LoVo (cell line): ENCODE results near the gene CTLA4.
"Not testable (repeated sequence)": the region's sequence is repeated elsewhere in the genome, so short reads cannot be mapped to it uniquely, and the experiment has no call there.

ENCODE experiments used
- DNase-seq: peaks from one replicate; pipeline ENCODE4 v3.0.0-alpha.2; 2016; ENCODE audit warnings: low spot score

The CTLA4 gene

DNA sequence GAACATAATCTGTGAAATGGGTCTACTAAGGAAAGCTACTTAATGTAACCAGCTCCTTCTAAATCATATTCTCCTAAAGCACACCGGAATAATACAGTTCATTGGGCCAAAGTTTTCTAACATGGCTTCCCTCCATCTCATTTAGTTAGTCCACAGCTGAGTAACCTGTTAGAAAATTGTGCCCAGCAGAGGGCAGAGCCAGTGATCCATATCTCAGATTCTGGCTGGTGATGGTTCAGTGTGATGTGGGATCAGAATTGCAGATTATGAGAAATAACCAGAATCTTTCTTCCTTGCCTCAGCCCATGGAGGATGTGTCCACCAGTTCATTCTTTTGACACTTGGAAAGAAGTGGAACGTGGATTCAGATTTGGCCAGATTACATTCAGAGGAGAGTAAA, 9.4 kb upstream of the CTLA4 start:
- no peak for DNase-seq

DNA sequence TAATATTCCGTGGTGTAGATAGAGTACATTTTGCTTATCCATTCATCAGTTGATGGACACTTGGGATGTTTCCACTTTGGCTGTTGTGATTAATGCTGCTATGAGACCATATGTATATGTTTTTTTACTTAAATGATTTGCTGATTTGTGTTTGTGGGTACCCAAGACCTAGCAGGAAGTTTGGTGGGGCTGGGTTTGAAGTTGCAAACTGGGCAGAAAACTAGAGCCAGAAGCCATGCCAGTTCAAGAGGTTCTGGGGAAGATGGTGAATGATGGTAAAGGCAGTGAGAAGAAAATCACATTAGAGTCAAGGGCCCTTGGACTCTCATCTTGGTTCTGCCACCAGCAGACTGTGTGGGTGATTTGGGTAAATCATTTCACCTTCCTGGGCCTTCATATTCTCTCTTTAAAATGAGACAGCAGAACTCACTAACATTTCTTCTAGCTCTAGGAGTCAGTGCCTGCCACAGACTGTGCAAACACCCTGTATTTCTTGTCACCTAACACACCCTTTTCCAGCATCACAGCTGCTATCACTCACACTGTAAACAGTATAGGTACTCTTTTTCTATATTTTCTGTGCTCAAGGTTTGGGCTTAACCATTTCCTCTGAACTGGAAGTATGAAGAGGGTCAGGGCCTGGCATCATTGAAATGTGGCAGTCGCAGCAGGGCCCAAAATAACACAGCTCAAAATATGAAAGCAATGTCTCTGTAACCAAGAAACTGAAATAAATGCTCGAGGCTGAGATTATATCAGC, 8.4 kb upstream of the CTLA4 start:
- no peak for DNase-seq

DNA sequence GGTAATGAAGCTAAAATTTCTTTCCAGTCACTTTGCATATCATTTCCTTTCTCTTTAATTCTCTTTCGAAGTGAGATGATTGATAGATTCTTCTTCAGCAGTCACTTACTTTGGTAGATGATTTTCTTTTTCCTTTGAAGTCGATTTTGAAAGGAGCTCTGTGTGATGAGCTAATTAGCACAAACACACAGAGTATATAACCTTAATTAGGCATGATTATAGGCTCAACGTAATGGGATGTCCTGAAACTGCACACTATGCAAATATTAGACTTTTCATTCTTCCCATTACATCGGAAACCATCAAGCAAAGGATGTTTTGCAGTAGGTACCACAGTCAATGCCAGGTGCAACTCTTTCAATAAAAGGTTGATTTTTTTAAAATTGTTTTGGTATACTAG, 6.4 kb upstream of the CTLA4 start:
- no peak for DNase-seq

DNA sequence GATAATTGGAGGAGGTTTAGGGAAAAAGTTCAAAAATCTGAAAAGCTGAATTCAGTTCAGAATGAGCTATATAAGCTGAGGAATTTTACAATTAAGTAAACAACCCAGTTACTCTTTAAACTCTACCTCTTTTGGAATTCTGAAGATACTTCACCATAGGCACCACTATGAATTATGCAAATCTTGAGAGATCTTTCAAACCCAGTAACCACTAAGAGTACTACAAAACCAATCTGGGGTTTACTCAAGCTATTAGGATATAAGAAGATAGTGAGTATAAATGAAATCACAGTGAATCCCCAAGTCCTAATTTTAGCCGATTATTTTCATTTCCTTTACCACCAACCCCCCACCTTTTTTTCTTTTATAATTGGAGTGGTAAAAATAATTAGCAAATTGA, 6.0 kb upstream of the CTLA4 start:
- DNase-seq, result no peak

DNA sequence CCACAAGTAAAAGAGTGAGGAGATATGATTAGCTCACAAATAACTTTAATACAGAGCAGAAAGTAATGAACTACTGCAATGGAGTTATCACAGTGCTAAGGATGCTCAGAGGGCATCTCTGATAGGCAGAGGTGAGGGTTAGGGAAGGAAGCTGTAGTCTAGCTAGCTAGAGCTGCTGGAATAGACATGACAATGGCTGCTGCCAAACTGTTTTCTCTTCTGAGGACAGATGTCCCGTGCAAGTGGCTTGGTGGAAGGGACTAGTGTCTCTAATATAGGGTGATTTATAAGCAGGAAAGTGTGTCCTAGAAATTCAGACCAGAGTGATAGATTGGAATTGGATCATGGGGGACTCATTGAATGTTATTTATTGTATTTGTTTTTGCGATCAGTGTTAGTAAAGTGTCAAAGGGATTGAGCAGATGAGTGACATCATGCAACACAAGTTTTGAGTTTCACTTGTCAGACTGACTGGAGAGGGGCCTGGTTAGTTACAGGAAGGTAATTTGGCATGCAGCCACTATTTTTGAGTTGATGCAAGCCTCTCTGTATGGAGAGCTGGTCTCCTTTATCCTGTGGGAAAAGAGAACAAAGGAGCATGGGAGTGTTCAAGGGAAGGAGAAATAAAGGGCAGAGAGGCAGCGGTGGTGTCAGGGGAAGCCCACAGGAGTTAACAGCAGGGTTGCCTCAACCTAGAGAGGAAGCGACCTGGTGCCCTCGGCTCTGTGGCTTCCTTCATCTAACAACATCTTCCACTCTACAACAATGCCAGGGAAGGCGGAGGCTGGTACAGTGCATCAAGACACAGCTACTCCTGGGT, 1.9 kb downstream of the CTLA4 start:
- DNase-seq, result no peak

DNA sequence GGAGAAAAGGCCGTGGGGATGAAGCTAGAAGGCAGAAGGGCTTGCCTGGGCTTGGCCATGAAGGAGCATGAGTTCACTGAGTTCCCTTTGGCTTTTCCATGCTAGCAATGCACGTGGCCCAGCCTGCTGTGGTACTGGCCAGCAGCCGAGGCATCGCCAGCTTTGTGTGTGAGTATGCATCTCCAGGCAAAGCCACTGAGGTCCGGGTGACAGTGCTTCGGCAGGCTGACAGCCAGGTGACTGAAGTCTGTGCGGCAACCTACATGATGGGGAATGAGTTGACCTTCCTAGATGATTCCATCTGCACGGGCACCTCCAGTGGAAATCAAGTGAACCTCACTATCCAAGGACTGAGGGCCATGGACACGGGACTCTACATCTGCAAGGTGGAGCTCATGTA, 2.9 kb downstream of the CTLA4 start:
- DNase-seq, result no peak

DNA sequence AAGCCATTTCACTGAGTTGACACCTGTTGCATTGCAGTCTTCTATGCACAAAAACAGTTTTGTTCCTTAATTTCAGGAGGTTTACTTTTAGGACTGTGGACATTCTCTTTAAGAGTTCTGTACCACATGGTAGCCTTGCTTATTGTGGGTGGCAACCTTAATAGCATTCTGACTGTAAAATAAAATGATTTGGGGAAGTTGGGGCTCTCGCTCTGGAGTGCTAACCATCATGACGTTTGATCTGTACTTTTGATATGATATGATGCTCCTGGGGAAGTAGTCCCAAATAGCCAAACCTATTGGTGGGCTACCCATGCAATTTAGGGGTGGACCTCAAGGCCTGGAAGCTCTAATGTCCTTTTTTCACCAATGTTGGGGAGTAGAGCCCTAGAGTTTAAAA, 3.4 kb downstream of the CTLA4 start:
- DNase-seq, result no peak

DNA sequence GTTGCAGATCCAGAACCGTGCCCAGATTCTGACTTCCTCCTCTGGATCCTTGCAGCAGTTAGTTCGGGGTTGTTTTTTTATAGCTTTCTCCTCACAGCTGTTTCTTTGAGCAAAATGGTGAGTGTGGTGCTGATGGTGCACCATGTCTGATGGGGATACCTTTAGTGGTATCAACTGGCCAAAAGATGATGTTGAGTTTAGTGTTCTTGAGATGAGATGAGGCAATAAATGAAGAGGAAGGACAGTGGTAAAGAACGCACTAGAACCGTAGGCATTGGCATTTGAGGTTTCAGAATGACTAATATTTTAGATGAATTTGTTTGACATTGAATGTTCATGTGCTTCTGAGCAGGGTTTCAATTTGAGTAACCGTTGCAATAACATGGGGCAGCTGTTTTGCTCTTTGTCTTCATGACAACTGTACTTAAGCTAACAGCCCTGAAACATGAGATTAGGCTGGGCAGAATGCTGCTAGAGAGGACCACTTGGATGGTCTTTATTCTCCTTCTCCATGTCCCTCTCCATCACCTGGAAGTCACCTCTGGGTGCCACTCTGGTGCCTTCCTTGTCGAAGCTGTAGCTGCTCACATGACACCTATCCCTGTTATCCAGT, 3.9 kb downstream of the CTLA4 start:
- no peak for DNase-seq

DNA sequence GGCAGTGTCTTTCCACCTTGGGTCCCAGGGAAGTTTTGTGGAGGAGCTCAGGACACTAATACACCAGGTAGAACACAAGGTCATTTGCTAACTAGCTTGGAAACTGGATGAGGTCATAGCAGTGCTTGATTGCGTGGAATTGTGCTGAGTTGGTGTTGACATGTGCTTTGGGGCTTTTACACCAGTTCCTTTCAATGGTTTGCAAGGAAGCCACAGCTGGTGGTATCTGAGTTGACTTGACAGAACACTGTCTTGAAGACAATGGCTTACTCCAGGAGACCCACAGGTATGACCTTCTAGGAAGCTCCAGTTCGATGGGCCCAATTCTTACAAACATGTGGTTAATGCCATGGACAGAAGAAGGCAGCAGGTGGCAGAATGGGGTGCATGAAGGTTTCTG, 5.9 kb downstream of the CTLA4 start:
- DNase-seq, result no peak

DNA sequence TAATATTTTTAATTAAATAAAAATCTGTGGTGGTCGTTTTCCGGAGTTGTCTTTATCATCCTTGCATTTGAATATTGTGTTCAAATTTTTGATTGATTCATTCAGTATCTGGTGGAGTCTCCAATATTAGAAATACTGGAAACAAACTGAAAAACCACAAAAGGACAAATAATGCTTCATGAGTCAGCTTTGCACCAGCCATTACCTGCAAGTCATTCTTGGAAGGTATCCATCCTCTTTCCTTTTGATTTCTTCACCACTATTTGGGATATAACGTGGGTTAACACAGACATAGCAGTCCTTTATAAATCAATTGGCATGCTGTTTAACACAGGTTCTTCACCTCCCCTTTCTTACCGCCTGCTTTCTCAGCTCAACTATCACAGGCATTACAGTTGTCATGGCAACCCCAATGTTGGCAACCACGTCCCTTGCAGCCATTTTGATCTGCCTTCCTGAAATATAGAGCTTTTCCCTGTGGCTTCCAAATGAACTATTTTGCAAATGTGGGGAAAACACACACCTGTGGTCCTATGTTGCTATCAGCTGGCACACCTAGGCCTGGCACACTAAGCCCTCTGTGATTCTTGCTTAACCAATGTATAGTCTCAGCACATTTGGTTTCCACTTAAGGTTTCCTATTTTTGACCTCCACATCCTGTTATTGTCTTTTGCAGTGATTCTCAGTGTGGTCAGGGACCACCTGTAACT, 6.5 kb downstream of the CTLA4 start:
- DNase-seq, result no peak

DNA sequence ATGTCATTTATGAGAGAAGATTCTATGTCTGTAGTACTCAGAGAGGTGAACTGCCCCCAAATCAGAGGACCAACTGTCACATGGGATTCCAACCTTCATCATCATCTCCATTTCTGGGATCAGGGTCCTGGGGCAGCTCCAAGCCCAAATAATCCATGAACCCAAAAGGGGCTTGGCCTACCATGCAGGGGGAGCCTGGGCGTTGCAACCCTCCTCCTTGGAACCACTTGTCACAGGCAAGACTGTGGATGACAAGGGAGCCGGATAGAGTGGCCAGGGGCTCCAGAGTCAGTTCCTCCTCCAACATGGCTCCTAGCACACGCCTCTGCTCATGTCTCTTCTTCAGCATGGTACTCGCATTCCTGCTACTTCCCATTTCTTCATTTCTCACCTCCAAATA, 7.9 kb downstream of the CTLA4 start:
- DNase-seq, result no peak

DNA sequence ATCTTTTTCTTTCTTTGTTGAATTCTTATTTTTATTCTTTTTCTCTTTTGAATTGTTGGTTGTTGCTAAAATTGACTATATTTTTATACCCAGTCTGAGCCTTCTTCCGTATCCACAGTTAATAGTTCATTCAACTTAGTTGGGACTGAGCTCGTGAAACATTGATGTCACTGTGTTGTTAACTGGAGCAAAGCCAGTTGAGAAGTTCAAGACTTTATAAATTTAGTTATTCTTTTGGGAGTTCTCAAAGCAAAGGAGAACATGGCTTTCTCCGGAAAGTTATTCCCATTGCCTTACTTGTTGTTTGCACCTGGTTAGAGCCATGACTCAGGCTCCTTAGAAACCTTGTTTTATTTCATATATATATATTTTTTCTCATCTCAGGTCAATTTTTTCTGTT, 8.8 kb downstream of the CTLA4 start:
- DNase-seq, result no peak

DNA sequence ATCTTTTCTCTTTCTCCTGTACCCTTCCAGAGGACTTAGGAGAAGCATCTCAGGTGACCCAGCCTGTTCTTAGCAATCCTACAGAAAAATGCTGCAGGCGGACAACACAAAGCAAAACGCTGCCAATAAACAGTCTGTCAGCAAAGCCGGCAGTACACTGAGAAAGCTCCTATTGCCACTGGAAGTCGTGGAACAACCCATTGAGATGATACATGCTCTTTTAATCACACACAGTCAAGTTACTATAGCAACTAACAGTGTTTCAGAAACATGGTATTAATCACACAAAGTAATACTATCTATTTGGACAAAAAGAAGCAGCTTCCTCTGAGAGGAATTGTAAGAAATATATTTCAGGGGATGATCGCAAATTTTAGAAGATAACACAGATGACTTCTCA, 10.5 kb downstream of the CTLA4 start:
- no peak for DNase-seq

DNA sequence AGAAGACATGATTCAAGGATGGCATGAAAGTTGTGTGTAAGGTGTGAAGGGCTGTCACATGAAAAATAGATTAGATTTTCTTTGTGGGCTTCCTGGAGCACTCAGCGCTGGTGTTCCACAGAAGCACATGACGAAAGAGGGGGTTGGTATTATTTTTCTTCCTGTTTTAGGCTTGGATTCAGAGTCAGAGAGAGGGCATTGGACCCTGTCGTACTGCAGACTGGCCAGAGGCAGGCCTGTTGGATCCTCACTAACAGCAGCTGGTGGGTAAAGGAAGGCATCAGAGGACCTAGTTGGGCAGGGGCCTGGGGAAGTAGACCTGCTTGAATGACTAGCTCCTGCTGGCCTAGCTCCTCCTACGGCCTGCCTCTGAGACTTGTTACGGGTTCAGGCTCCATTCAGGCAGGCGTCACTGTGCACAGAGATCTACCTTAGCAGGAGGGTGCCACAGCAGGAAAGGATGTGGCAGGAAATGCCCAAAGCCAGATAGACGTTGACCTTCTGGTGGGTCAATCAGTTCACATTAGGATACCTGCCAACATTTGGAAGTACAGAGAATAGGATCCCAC, 13.1 kb downstream of the CTLA4 start:
- no peak for DNase-seq

DNA sequence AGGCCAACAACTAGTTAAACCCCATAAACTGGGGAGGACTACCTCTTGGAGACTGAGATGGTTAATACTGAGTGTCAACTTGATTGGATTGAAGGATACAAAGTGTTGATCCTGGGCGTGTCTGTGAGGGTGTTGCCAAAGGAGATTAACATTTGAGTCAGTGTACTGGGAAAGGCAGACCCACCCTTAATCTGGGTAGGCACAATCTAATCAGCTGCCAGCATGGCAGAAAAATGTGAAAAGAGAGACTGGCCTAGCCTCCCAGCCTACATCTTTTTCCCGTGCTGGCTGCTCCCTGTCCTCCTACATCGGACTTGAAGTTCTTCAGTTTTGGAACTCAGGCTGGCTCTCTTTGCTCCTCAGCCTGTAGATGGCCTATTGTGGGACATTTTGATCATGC, 13.6 kb downstream of the CTLA4 start:
- not testable (repeated sequence) for DNase-seq

DNA sequence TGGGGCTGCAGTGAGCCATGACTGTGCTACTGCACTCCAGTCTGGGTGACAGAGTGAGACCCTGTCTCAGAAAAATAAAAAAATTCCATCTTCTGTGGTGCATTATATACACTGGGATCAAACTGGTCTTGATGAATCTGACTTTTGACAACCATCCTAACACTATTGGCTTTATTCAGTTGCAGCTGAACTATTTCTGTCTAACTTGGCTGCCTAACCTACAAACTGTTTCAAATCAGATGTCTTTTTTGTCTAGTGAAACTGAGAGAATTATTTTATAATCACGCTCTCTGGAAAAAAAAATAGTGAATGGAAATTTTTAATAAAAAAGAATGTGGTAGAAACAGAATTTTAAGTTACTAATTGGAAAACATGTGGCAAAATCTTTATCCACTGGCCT, 15.0 kb downstream of the CTLA4 start:
- no peak for DNase-seq

DNA sequence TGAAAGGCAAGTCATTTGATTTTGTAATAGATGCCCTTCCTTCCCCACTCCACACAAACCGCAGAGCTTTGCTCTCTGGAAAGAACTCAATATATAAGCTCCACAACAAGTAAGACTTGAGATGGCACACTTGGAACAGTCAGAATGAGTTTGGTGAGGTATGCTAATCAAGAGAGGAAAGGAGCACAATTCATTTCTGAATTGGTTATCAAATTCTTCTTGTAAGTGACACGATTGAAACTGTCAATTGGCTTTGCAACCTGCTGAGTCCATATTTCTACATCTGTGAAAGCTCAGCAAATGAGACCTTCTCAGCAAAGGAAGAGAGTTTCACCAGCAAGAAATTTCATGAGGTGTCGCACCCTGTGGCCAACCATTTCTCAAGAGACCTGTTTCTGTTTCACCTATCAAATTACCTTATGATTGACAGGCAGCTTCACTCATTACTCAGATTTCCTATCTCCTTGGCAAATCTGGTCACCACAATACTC, 19.1 kb downstream of the CTLA4 start:
- DNase-seq, result no peak

DNA sequence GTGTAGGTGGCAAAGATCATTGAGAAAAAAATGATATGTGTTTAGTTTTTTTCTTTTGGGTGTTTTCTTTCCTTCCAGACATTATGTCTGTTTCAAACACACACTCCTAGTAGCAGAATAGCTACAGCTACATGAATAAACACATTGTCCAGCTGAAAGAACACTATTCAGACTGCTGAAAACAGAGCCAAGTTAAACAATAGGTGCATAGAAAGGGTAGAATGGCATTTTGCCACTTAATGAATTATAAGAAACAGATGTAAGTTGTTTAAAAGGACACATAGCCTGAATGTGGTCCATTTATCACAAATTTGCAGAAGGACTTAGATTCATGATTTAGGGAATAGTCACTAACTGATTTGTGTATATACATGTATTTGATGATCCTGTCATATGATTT, 20.1 kb downstream of the CTLA4 start:
- DNase-seq, result no peak

DNA sequence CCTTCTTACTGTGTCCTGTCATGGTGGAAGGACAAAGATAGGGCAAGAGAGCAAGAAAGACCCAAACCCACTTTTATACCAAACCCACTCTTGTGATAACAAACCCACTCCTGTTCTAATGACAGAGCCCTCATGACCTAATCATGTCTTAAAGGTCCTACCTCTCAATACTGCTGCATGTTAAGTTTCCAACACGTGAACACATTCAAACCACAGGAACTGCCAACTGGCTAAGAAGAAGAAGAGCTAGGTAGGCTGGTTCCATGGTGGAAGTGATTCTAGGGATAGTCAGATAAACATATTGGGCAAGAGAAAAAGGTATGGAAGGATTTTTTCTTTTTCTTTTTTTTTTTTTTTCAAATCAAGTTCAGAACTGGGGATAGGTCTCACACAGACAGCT, 22.0 kb downstream of the CTLA4 start:
- no peak for DNase-seq

DNA sequence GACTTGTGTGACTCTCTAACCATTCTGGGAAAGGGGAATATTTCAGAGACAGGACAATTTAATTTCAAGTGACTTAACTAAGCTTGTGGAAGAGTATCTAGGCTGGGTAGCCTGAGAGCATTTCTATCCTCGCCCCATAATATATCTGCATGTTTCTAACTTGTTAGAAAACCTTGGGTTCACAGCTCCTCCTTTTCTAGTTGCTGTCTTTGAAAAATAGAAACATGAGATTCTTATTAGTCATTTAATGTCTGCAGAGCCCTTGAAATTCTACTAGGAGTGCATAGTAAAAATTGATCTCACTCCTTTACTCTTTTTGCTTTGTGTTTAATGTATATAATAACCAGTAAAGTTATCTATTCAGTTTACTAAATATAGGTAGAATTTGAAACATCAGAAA, 22.4 kb downstream of the CTLA4 start:
- DNase-seq, result no peak

DNA sequence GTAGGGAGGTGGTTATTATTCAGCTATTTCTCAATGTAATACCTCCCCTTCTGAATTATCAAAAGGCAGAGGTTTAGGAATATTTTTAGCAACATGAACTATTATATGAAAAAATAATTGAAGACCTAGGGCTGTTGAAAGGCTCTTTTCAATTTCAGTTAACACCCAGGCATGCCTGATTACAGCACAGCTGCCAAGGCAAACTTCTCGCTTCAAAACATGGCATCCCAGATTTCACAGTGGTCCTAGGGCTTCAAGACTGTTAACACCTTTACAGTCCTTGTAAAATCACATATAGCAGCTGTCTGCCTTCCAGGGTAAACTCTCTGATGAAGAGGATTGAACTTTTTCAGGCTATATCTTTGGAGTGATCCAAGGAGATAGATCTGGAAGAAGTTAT, 23.2 kb downstream of the CTLA4 start:
- DNase-seq, result no peak

DNA sequence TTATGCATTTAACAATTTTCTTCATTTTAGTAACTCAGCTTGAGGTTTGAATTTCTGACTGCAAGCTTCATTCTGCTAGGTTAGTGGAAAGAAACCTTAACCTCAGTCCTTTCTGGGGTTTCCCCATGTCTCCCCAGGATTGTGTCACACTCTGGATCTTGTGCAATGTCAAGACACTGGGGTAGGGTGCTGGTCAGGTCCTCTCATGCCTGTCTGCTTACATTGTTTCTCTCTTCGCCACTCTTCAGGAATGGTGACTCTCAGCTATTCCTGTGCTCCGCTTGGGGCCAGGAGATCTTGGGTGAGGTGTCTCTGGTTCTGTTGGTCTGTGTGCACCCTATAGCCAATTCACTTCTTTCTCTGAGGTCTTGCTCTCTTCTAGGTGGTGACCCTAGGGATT, 23.9 kb downstream of the CTLA4 start:
- no peak for DNase-seq
